Fibroblast of lung (primary cell): ENCODE measurements around the gene NDUFV2.

Experiments used
- CTCF ChIP-seq, 2 donors: IDR thresholded peaks in 1 of 2; conservative IDR thresholded peaks in 1 of 2; 1 replicate in 1 of 2; 2 replicates in 1 of 2; pipeline ENCODE4 v1.5.1; 2011 to 2012; ENCODE audit warnings: low read length in 2 of 2, control low read depth in 1 of 2, inconsistent platforms in 1 of 2, low read depth in 1 of 2, mild to moderate bottlenecking in 1 of 2
- EZH2 ChIP-seq: IDR thresholded peaks from 2 replicates; pipeline ENCODE4 v1.5.1; 2012; ENCODE audit warnings: low read length, control low read depth, mild to moderate bottlenecking; ENCODE audit errors: missing control alignments

GRCh38 chr18:9133225-9133624 lies 30.7 kb downstream of the NDUFV2 start:
- no peak for TF ChIP-seq CTCF (conservative IDR thresholded peaks at IDR 0.05 in 1 of 2, IDR thresholded peaks at IDR 0.05 in 1 of 2; ENCODE audit: low read depth in 1 of 2, low read length in 2 of 2)
- TF ChIP-seq EZH2, result no peak
